HG03558 (cell line): ENCODE results near the gene PRRX2.
"Not testable (repeated sequence)": the region's sequence is repeated elsewhere in the genome, so short reads cannot be mapped to it uniquely, and the experiment has no call there.

Experiments
- ATAC-seq: cut with Tn5 transposase; IDR thresholded peaks from one replicate; pipeline ENCODE4 v1.9.1; 2021; ENCODE audit warnings: moderate number of reproducible peaks; ENCODE audit not compliant: unreplicated experiment; ENCODE audit errors: extremely low read depth

PRRX2 gene

DNA sequence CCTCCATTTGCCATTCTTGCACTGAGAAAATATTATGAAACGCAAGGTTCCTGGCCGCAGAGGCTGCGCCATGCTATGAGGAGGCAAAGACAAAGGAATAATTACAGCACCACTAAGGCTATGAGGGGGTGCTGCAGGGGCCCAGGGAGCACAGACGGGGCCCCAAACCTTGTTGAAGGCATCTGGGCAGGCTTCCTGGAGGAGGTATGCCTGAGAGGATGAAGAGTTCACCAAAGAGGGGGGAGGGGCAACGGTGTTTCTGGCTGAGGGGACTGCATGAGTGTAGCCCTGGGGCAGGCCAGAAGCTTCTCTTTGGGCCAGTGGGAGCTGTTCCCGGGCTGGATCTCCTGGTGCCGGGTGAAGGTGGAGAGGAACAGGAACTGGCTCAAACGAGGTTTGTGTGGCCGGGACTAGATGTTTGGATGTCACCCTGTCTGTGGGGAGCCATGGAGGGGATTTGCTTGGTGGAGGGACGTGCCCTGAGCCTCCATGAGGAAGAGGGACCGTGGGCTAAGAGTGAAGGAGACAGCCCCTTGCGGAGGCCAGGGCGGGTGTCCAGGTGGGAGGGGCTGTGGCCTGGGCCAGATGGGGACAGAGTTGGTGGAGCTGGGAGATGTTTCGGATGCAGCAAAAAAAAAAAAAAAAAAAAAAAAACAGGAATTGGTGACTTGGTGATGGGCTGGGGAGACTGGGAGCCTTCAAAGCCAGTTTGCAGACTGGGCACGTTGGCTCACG, 59.2 kb downstream of the PRRX2 start:
- ATAC-seq: no peak

DNA sequence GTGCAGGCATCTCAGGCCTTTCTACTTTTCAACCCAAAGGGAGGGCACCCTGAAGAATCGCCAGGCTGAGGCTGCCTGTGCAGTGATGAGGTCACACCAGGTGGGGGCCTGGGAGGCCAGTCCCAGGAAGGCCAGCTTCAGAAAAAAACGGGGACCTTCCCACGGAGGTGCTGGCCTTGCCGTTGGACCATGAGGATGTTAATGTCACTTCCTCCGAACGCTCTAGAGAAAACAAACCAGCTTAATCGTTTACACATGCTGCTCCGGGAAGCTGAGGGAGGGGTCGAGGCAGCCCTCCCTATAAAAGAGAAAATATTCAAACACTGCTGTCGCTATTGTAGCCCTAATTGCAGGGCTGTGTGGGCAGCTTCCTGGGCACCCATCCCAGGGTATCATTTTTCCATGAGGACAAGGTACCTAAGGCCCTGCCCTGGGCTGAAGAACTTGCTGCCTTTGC, 60.4 kb downstream of the PRRX2 start:
- no peak for ATAC-seq

DNA sequence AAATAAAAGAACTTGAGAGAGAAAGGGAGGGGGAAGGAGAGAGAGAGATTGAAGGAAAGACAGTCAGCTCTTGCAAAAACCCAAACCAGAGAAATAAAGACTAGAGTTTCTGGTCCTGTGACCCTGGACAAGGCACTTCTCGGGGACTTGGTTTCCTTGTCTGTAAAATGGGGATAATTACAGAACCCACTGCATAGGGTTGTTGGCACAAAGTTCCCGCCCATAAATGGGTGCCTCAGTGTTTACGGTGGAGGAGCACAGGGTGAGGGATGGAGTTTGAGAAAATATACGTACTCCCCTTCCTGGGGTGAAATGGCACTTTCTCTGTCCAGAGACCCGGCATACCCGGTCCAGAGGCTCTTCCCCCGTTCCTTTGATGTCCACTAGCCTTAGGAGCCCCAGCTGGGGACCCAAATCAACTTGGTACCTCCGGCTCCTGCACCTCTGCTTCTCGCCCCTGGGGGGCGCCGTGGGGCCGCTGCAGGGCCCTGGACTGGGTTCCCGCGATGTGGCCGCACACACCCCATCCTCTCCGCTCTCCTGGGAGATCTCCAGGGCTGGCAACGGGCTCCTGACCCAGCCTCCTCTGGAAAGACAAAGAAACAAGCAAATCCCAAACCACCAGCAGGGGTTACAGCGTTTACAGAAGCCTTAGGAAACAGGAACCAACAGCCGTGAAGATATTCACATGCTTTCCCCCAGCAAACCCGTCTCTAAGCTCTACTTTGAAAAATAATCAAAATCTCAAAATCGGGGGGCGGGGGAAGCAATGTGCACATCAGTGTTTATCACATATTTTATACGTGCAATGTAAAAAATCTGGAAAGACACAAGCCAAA, 61.1 kb downstream of the PRRX2 start:
- no peak for ATAC-seq

DNA sequence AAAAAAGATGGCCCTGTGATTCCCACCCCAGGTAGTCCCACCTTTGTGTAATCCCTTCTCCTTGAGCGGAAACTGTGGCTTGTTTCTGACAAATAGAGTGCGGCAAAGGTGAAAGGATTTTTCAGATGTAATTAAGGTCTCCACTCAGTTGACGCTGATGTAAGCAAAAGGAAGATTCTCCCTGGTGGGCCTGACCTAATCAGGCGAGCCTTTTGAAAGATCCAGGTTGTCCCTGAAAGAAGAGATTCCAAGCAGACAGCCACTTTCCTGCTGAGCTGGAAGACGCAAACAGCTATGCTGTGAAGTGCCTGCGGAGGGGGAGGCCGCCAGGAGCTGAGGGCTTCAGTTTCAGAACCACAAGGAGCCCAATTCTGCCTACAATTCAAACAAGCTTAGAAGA, 63.3 kb downstream of the PRRX2 start:
- ATAC-seq: no peak

DNA sequence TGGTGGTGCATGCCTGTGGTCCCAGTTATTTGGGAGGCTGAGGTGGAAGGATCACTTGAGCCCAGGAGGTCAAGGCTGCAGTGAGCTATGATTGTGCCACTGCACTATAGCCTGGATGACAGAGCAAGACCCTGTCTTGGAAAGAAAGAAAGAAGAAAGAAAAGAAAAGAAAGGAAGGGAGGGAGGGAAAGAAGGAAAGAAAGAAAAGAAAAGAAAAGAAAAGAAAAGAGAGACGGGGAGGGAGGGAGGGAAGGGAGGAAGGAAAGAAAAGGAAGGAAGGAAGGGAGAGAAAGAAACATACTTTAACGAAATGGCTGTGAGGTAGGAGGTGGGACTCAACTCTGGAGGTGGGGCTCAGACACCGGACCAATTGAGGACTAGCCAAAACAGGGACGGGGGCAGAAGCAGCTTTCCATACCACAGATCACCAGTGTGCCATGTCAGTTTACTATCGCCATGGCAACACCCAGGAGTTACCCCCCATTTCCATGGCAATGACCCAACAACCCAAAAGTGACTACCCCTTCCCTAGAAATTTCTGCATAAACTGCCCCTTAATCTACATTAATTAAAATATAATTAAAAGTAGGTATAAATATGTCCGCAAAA, 66.1 kb downstream of the PRRX2 start:
- ATAC-seq: no peak

DNA sequence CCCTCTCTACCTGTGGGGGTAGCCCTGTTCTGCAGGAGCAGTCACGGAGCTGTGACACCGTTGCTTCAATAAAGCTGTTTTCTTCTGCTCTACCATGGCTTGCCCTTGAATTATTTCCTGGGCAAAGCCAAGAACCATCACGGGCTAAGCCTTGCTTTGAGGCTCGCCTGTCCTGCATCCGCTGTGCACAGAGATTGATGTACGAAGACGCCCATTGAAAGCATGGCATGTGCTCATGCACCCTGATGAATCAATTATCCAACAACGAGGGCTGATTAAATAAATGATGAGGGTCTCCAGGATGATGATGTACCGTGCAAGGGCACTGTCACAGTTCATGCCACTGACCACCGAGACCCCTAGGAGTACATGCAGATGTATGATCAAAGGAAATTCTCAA, 66.7 kb downstream of the PRRX2 start:
- ATAC-seq: no peak

DNA sequence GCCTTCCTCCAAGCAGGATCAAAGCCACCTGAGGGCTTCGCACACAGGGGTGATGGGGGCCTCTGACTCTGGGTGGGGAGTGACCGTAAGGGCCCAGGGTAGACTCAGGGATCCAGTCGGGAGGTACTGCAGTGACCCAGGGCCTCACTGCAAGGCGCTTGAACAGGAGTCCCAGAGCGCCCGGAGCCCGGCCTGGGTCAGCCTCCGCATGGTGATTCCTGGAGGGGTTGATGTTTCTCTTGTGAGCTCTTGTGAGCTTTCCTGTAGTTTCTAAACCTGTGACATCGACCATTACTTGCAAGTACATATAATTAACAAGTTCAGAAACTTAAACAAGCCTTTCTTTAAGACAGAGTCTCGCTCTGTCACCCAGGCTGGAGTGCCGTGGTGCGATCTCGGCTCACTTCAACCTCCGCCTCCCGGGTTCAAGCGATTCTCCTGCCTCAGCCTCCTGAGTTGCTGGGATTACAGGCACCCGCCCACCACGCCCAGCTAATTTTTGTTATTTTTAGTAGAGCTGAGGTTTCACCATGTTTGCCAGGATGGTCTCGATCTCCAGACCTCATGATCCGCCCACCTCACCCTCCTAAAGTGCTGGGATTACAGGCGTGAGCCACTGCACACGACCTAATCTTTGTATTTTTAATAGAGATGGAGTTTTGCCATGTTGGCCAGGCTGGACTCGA, 67.6 kb downstream of the PRRX2 start:
- no peak for ATAC-seq

DNA sequence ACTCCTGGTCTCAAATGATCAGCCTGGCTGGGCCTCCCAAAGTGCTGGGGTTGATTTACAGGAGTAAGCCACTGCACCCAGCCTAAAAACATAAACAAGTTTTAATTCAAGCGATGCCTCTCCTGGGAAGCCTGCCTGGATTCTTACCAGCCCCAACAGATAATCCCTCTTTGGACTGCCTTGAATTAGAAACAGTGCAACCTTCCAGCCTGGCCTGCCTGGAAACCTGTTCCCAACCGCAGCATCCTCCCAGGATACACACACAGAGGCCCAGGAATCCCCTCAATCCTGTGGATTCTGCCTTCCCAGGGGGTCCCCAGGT, 68.1 kb downstream of the PRRX2 start:
- no peak for ATAC-seq

DNA sequence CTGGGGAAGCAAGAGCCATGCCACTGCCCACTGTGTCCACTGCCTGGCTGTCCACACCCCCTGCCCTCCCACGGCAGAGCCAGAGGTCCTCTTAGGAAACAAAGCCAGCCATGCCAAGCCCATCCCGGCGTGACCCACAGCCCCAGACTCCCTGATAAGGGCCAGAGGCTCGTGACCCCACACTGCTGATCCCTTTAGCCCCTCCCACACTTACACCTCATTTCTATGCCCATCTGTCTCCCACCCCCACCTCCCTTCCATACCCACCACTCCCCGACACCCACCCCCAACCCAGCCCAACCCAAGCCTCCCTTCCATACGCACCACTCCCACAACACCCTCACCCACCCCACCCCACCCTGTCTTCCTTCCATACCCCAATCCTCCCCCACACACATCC, 70.1 kb downstream of the PRRX2 start:
- no peak for ATAC-seq

DNA sequence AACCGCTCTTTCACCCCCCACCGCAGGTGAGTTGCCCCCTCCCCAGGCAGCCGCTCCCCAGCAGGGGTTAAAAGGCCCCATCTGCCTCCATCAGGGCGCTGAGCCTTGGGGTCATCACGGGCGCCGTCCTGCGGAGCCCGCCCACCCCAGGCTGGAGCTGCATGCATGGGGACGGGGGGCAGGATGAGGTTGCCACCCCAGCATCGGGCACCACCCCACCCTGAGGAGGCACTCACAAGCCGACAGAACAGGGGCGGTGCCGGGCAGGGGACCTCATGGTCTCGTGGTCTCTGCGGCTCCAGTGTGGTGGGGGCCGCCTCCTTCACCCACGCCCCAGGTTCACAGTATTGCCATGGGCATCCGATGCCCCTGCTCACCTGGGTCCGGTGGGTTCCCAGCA, 70.9 kb downstream of the PRRX2 start:
- ATAC-seq: no peak

DNA sequence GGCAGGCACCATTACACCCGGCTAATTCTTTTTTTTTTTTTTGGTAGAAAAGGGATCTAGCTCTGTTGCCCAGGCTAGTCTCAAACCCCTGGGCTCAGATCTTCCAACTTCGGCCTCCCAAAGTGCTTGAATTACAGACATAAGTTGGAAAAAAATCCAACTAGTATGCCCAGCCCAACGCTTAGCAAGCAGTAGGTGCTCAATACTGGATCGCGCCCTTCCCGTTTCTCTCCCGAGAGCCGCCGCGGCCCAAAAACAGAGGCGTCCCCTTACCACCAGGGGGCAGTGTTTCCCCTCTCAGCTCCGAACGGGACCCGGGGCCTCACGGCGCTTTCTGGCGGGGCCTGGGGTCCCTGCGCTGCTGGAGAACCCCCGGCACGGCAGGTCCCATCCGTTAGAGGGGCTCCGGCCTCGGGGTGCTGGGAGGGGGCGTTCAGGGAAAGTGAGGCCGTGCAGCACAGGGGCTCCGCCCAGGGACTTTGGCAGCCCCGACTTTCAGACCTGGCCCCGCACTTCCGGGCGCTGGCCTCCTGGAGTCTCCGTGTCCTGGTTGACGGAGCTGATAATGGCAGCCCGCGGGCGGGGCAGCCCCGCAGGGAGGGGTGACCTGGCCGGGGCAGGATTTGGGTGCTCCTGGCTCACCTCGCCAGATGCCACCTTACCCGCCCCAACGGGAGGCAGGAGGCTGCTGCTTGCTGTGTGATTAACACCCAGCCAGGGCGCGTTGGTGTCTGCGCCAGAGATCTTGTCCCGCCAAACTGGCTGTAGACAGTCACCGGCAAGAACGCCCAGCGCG, 72.2 kb downstream of the PRRX2 start:
- no peak for ATAC-seq

DNA sequence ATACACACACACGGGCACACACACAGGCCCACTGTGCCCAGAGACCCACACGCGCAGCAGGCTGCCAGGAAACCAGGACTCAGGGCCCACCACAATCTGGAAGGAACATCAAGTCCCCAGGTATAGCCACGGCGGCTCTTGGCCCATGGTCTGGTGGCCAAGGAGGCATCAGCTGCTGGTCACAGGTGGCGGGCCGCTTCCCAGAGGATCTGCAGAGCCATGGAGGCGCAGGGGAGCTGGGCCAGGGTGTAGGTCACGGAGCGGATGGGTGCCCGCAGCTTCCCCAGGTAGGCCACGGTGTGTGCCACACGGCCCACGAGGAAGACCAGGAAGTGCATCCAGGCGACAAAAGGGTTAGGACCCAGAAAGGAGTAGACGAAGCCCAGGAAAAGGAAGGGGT, 74.0 kb downstream of the PRRX2 start:
- ATAC-seq: no peak

DNA sequence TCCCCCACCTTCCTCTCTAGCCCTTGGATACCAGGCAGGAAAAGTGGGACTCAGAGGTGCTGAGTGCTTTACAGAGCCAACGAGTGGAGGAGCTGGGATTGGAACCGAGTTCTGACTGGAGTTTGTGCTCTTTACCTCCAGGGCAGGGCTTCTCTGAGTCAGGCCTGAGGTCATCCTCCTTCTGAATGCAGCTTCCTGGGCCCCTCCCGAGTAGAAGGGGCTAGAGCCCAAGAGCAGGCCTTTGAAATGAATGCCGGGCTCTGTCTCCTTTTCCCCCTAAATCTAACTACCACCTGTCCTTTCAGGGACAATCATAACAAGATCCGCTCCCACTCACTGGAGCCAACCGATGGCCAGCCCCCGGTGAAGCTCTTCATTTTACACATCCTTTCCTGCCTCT, 74.7 kb downstream of the PRRX2 start:
- ATAC-seq: no peak

DNA sequence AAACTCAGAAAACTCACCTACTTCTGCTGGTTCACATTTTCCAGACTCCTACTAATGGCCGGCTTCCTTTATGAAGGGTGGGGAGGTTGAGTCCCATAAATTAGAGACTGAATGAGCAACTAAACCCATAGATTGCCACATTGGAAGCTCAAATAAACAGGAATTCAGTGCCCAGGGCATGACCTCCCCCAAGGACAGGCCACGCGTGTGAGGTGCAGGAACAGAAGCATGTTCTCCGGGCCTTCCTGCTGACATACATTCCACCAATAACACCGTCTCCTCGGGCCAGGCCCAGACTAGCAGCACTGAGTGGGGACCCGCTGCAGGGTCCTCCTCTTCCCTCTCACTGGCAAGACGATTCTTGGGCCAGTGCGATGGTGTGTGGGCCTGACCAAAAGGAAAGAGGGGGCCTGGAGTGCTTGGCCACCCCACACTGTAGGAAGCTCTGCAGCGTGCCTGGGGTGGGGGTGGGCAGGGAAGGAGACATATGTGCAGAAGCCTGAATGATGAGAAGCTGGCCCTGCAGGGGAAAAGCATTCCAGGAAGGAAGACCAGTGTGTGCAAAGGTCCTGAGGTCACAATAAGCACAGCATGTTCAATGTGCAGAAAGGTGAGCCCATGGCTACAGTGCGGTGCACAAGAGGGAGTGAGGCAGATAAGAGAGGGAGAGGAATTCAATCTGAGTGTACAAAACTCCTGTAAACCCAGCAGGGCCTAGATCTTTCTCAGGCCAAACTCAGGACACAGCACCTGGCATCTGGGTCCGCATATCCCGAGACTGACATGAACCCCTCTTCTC, 75.4 kb downstream of the PRRX2 start:
- ATAC-seq: no peak

DNA sequence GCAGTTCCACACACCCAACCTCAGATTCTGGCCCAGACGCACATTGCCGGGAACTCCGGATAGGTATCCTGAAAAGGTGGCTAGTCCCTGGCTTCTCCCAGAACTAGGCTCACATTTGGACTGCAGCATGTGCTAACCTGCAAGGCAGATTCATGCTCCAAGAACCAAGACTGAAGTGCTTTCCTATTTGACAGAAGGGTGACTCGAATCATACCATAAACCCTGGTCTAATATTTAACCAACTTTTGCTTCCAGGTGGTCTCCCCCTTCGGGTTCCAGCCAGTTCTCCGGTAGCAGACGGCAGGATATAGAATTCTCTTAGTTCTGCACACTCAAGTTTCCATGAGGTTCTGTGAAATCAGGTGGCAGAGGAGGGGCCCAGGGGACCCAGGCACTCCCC, 79.8 kb downstream of the PRRX2 start:
- no peak for ATAC-seq

DNA sequence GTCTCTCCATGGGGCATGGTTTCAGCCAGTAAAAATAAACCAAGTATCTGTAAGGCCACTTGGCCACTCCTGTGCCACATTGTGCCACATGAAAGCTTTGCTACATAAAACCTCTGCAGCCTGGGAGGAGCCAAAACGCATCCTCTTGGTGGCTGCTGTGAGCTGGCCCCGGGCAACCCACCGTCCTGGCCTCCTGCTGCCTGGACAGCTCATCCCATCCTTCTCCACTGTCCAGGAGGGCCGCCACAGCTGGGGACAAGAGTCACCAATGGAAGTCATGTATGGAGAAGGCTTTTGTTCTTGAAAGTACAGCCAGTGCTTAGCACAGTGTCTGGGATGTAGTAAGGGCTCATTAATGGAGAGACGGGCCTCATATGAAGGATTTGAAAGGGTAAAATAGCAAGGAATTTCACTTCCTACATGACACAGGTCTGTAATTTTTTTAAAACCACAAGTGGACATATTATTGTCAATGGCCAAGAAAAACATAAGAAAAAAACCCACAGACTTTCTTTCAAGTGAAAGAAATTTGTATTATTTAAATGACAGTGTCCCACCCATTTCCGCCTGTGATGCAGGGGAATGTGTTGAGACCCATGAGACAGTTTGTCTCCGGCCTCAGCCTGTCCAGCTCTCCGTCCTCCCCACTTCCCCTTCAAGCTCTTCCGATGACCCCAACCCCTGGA, 80.8 kb downstream of the PRRX2 start:
- ATAC-seq: no peak

DNA sequence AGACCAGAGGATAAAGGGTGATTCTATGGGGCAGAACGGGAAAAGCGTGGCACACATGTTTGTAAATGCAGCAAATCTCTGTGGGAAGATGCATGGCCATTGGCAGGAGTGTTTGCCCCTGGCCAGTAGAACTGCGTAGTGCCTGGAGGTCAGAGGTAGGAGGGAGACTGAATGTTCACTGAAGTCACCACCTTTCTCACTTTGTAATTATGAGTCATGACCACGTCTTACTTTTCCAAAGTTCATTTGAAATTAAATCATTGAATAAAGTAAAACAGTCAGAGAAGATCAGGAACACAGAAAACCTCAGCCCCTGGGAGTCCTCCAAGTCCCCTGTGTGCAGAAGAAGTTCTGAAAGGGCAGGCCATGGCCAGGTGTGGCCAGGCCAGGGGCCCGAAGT, 82.8 kb downstream of the PRRX2 start:
- ATAC-seq: no peak

DNA sequence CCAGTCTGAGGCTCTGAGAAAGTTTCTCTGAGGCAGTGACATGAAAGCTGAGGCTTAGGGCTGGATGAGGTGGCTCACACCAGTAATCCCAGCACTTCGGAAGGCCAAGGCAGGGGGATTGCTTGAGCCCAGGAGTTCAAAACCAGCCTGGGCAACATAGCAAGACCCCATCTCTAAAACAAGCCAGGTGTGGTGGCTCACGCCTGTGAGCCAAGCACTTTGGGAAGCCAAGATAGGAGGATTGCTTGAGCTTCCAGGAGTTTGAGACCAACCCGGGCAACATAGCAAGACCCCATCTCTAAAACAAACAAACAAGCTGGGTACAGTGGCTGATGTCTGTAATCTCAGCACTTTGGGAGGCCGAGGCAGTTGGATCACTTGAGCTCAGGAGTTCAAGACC, 83.6 kb downstream of the PRRX2 start:
- ATAC-seq: not testable (repeated sequence)

DNA sequence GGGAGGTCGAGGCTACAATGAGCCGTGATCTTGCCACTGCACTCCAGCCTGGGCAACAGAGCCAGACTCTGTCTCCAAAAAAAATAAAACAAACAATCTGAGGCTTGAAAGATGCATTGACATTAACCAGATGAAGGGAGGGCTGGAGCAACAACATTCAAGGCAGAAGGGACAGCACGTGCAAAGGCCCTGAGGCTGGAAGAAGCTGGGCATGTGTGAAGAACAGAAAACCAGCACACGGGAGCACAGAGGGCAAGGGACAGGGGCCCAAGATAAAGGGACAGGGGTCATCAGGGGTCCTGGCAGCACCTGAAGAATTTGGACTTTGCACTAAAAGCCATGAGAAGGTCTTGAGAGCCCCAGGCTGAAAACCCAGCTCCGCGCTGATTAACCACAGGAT, 84.1 kb downstream of the PRRX2 start:
- no peak for ATAC-seq
